SIG-M5 treated with dmso at 0.1 percent for 504 hours (cell line): ENCODE results near the gene ZBED5.
A peak's percentile ranks its signal among the peaks of the same experiment; 100 is the strongest.
"Not testable (repeated sequence)": the region's sequence is repeated elsewhere in the genome, so short reads cannot be mapped to it uniquely, and the experiment has no call there.

Source experiments
- DNase-seq: peaks from one replicate; lab custom pipeline; 2025; ENCODE audit not compliant: unreplicated experiment; lab: John Stamatoyannopoulos, UW

The ZBED5 gene

DNA sequence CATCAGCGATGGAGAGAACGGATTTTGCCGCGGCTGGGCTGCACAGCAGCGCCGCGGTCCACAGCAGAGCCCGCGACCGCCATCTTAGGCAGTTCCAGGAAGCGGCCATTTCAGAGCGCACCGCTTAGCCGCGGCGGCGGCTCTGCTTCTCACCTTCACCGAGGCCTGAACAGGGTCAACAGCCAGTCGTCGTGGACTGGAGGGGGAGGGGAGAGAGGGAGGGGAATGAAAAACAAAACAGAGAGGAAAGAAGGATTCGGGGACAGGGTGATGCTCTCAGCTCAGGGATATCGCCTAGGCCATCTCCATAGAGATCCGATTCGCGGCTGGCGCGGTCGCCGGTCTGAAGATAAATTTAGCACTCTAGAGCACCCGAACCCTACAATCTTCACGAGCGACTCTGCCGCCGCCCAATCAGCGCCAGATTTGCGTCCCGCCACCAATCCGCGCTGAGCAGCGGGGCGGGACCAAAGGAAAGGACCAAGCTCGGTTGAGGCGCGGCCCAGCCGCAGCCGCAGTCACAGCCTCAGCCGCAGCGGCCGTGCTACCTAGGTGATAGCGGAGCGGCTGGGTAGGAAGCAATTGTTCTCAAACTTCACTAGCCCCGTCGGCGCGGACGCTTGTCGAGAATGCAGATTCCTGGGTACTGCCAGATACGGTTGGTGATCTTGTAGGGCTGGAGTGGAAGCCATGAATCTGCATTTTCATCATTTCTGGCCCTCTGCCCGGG lies at the start of gene ZBED5:
Gene ZBED5, minus strand, starts transcription at position 345 of the 730 bp plus-strand sequence. CDS start 3,108 bp downstream, outside the sequence.
- DNase-seq = peak; percentile 91

DNA sequence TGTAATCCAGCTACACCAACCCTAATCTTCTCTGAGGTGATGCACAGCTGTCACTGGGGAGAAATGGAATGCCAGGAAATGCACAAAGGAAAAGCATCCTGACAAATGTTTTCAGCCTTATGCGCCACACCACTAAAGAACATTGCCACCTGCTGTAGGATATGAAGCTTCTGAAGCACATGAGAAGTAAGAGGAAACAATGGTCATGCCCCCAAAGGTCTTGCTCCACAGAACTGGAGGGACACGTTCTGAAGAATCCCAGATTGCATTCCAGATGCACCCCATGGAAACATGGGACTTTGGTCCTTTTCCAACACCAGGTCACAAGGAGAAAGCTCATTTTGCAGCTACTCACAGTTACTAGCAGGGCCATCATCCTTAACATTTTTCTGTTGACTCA lies 48.7 kb upstream of the ZBED5 start:
- DNase-seq = no peak

DNA sequence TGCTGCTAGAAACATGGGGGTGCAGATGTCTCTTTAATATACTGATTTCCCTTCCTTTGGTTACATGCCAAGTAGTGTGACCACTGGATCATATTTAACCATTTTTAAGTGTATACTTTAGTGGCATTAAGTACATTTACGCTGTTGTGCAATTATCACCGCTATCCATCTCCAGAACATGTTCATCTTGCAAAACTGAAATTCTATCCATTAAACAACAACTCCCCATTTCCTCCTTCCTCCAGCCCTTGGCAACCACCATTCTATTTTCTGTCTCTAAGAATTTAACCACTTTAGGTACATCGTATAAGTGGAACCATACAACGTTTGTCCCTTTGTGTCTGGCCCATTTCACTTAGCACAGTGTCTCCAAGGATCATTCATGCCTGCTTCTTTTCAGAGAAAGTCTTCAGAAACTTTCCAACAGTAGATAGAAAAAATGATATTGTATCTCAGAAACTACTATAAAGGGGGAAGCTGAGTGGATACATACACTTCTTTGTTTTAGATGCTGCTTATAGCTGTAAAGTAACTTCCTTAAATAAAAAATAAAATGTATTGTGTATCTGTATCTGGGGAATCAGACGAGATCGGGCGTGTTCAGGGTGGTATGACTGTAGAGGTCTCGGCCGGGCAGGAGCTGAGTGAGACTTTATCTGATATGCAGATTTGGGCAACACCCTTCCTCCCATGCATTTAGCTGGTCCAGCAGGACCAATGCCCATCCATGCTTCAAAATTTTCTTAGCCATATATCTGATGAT lies 44.6 kb upstream of the ZBED5 start:
- peak; percentile 28 for DNase-seq

DNA sequence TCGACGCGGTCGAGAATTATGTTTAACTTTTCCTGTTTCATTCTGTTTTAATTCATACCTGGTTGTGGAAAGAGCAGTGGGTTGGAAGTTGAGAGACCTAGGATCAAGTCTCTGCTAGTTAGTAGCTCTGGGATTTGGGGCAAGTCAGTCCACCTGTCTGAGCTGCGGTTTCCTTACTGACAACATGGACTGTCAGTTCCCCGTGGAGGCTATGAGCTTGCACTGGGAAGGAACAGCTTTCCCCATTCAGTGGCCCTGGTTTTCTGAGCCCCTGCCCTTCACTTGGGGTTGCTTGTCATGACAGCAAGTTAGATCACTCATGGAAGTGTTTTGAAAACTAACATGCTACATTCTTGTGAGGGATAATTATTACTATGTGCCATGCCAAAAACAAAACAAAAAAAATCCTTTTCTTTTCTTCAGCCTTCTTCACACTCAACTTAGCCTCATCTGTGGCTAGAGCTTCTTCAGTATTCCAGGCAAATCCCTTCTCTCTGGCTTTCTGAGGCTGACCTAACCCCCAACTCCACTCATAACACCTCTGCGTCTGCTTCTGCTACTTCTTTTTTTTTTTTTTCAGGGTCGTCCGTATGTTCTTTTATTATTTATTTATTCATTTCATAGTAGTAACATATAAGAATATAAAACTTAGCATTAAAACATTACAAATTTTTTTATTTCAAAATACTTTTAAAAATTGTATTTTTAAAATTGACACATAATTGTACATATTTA lies 43.0 kb upstream of the ZBED5 start:
- DNase-seq = no peak

DNA sequence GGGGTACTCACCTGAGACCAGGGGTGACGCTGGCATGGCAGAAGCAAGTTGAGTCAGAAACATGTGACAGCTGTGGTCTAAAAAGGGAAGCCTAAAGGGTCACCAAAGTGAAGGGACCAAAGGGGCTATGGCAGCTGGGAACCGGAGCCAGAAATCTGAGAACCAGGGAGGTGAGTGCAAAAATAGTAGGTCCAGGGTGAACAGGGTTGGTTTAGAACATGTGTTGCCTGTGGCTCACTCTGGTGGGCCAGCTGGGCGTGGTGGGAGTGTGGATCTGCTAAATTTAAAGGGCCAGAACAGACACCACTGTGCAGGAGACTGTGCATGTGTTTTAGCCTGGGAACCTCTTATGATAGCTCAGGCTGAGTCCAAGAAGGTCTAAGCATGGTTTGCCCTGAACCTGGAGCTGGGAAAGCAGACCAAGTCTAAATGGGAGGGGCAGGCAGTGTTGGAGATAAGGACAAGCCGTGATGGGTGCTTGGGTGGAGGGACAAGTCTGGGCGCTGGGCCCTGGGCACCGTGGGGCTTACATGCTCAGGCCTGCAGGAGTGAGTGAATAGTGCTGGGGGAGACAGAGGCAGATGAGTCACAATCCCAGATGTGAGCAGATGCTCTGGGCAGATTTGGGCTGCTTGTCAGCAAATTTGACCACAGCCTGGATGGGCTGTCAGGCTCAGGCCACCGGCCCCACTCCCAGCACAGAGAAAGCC lies 41.4 kb upstream of the ZBED5 start:
- no peak for DNase-seq

DNA sequence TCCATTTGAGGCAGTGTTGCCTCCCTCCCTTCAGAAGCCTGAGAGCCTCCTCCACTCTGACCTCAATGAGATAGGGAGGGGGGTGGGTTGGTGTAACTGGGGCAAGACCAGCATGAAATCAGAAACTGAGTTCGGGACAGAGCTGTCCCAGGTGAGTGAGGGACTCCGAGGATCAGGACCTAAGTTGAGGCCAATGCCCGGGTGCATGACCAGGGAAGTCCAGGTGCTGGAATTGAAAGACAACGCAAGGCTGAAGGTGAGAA lies 40.8 kb upstream of the ZBED5 start:
- no peak for DNase-seq

DNA sequence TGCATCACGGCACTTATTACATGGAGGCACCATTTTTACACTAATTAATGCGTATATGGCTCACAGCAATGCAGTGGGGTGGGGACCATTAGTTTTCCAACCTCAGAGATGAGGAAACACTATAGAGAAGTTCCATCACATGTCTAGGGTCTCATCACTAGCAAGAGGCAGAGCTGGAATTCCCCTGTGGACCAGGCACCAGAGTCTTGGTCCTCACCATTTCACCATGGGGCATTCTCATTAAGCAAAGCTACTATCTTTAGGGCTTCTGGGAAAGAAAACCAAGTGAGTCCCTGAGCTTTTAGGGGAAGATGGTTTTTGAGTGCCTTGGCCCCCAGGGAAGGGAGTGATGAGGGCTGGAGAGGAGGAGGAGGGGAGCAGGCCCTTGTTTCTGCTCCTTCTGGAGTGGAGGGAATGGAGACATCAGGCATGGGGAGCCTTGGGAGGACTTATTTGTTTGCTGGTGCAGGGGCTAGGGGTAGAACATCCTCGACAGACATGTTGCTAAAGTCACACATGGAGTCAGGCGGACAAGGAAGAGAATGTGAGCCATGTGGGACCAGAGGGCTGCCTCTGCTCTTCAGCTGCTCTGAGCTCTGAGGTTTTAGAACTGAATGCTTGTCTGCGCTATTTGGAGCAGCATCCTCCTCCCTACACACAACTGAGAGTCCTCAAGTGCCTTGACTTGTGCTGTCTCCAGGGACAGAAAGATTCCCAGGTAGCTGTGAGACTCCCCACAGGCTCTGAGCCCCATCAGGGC lies 40.3 kb upstream of the ZBED5 start:
- DNase-seq = no peak

DNA sequence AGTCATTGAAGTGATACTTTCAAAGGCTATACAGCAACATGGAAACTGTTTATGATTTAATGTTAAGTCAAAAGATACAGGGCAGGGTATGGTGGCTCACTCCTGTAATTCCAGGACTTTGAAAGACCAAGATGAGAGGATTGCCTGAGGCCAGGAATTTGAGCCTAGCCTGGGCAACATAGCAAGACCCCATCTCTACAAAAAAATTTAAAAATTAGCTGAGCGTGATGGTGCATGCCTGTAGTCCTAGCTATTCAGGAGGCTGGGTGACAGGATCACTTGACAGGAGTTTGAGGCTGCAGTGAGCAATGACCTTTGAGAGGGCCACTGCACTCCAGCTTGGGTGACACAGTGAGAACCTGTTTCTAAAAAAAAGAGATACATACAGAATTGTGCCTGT lies 39.3 kb upstream of the ZBED5 start:
- no peak for DNase-seq

DNA sequence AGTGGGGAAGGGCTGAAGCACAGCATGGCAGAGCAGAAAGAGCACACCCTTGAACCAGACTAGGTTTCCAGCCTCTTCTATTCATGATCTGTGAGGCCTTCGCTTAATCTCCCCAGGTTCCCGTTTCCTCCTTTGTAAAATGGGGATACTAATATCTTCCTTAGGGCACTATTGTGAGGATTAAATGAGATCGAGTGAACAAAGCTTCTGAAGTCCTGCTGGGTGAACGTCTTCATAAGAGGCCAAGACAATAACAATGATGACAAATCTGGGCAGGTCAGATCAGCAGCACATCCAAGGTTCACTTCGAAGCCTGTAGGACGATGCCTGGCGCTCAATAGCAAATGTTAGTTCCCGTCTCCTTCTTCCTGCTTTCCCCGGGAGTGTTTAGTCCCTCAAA lies 38.6 kb upstream of the ZBED5 start:
- no peak for DNase-seq

DNA sequence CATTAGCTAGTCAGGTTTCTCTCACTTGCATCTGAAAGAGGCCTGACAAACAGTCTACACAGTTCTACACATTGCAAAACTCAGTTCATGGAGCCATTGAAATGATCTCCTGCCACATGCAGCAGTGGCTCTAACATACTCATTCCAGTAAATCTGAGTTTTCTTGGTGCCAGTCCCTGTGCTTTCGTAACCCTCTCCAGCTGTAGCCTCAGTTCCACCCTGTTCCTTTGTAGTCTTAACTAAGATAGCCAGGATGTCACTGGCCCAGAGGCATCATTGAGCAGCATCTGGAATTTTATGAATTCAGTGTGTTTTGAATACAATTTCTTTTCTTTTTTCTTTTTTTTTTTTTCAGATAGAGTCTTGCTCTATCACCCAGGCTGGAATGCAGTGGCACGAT lies 37.4 kb upstream of the ZBED5 start:
- no peak for DNase-seq

DNA sequence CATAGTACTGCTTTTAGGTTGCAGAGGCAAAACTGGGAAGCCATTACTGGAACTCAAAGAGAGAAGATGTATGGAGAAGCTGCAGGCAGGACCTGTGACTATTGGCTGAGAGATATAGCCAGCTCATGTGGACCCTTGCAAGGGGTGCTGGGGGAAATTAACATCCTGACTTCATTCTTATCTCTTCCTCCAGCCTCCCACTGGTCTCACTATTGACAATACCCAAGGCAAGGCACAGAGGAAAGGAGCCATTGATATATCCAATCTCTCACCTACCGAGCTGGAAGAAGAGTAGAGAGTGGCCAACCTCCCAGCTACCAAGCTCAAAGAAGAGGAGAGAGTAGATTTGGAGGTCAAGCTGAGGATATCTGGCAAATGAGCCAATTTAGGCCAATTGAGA lies 36.8 kb upstream of the ZBED5 start:
- DNase-seq = no peak

DNA sequence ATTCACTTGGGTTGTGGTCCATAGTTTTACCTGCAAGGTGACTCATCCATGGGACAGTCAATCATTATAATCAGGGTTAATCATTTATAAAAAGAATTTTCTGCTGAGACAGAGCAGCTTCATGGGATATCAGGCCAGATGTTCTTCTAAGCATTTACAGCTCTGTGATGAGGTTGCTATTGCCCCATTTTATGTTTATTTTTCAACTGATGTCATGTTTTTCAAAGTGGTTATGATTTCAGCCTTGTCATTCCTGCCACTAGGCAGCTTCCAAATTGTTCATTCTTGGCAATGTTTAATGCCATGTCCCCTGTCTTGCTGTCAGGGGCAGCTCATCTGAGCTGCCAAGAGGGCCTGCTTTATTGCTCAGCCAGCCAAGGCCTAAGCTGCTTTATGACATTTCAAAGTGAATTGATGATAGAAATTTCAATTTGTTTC lies 35.9 kb upstream of the ZBED5 start:
- no peak for DNase-seq

DNA sequence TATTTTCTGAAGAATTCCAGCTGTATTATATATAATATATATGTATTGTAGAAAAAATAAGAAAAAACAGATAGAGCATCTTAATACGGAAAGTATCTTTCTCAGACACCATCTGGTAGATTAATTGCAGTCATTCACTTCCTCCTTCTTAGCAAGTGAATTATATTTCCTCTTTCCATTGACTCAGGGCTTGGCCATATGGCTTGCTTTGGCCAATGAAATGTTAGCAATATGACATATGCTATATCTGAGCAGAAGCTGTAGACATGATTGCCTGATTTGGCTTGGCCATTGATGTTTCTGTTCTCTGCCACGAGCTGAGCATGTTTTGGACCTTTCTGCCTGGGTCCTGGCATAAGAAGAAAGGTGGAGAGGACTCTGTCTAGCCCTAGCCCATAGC lies 34.4 kb upstream of the ZBED5 start:
- DNase-seq = peak; percentile 42

DNA sequence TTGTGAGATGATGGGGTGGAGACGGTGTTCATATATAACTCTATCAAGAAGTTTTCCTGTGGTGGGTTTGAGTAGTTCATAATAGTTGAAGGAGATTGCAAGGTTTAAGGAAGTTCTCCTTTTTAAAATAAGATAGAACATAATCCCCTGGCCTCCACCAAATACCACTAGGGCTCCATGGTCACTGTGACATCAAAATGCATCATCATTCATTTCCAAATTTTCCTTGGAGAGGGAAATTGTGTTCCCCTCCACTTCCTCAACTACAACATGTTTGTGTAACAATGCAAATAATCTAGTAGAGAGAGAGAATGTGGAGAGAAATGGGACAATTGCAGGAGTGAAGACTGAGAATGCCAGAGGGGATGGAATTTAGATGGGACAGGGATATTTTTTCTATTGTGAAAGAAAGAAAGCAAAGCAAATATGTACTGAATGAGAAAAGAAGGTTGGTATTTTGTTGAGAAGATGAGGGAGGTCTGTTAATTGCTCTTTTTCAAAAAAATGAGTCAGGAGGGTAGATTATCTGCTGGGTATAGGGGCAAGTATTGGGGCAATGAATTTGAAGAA lies 33.4 kb upstream of the ZBED5 start:
- no peak for DNase-seq

DNA sequence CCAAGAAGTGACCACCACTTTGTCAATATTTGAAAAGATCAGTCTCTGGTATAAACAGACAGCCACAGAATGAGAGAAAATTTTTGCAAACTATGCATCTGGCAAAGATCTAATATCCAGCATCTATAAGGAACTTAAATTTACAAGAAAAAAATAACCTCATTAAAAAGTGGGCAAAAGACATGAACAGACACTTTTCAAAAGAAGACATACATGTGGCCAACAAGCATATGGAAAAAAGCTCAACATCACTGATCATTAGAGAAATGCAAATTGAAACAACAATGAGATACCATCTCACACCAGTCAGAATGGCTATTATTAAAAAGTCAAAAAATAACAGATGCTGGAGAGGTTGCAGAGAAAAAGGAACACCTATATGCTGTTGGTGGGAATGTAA lies 32.2 kb upstream of the ZBED5 start:
- not testable (repeated sequence) for DNase-seq

DNA sequence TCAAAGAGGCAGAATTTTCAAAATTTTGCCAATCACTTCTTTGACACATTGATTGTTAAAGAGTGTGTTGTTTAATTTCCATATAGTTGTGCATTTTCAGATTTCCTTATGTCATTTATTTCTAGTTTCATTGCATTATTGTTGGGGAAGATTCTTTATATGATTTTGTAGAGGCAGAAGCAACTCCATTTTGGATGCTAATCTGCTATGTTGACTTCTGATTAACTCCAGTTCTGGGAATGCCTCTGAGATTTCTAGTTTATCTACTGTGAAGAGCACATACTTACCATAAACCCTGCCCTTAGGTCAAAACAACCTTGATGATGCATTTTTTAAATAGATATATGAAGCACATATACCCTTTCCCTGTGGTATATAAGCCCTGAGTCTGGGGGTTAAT lies 29.5 kb upstream of the ZBED5 start:
- DNase-seq = no peak

DNA sequence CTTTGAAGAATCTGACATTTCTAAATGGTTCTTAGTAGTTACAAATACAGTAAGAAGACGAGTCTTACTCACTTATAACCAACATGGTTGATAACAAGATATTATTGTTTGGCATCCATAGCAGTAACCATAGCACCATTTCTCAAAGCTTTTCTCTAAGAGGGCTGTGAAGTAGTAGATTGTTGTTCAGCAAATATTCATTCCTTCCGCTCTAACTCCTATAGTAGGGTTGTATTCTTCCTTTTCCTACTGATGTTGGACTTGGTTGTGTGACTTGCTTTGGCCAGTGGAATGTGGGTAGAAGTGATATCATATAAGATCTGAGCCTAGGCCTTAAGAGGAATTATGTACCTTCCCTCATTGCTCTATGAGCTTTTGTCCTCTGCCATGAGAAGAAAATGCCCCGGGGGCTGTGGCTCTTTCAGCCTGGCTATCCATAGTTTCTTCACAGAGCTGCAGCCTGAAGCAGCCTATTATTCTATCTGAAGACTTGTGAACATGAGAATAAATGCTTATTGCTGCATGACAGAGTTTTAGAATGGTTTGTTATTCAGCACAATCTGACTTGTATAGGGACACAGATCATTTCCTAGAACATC lies 28.9 kb upstream of the ZBED5 start:
- DNase-seq = no peak

DNA sequence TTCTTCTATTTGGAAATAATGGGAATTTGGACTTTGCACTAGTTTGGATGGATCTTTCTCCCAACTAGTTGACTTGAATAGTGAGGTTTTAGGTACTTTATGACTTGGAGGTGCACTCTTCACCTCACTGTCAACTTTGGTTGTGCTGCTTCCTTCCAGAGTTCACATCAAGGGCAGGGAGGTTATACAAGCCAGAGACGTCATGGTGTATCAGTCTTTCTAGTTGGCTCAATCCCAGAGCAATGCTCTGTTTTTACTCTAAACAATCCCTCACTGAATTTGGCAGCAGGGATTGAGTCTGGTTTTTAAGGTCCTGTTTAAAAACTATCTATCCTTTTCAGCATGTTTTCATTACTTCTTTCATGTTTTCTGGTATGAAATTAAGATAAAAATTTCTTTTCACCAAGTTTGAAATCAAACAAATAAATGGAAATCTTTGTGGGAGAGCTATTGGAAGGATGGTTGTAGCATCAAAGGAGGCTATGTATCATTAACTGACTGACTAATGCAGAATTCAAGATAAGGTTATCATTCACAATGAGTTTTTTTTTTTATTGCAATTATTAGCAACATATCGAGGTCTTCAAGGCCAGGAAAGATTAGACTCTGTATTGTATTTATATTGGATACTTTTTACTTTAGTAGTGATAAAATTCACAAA lies 28.0 kb upstream of the ZBED5 start:
- no peak for DNase-seq

DNA sequence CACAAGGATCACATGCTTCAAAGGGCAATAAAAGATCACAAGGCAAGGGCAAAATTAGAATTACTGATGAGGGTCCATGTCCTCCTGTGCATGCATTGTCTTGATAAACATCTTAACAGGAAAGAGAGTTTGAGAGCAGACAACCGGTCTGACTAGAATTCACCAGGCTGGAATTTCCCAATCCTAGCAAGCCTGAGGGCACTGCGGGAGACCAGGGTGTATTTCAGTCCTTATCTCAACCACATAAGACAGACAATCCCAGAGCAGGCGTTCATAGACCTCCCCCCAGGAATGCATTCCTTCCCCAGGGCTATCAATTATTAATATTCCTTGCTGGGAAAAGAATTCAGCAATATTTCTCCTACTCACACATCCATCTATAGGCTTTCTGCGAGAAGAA lies 26.4 kb upstream of the ZBED5 start:
- not testable (repeated sequence) for DNase-seq

DNA sequence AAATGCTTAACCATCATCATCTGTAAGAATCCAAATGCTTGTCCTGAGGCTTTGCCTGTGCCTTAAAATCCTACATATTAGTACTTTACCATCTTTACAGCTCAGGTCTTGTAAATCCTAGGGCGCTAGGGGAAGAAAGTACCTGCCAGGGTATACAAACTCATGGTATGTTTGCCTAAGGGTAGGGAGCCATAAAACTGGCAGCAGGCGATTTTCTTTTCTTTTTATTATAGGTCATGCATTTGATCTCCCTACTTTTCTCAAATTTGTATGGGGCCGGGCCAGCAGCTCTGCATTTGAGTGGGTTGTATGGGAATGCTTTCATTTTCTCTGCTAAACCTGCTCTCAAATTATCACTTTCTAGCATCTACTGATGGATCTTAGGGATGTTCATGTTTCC lies 24.0 kb upstream of the ZBED5 start:
- no peak for DNase-seq
